Chondrocyte (in vitro differentiated cells): ENCODE data around the gene FCN1. TPM values are rescaled to one million over a fixed set of nuclear protein-coding genes. Genes with fewer than 3 reads are reported as not detected.

Source experiments
- DNase-seq: peaks from one replicate; pipeline ENCODE4 v3.0.0; 2021; ENCODE audit warnings: mixed read lengths, low spot score
- H3K27ac Mint-ChIP-seq: one replicate; pipeline ENCODE4 v1.8.0; 2021; ENCODE audit warnings: mild to moderate bottlenecking, moderate library complexity, mixed read lengths; ENCODE audit not compliant: unreplicated experiment
- H3K27me3 Mint-ChIP-seq: 2 replicates; pipeline ENCODE4 v1.8.0; 2021; ENCODE audit warnings: low read depth, mixed read lengths
- H3K36me3 Mint-ChIP-seq: 2 replicates; pipeline ENCODE4 v1.8.0; 2021; ENCODE audit warnings: low read depth, mixed read lengths
- H3K4me1 Mint-ChIP-seq: 2 replicates; pipeline ENCODE4 v1.8.0; 2021; ENCODE audit warnings: low read depth, mild to moderate bottlenecking, mixed read lengths
- H3K4me3 Mint-ChIP-seq: one replicate; pipeline ENCODE4 v1.8.0; 2021; ENCODE audit warnings: mild to moderate bottlenecking, moderate library complexity, mixed read lengths; ENCODE audit not compliant: unreplicated experiment
- H3K9me3 Mint-ChIP-seq: 2 replicates; pipeline ENCODE4 v1.8.0; 2021; ENCODE audit warnings: low read depth, mixed read lengths
- total RNA-seq: library from RNA; stranded (reverse); gene quantifications from 3 replicates; pipeline ENCODE4 v1.2.1, GENCODE V29; 2021
- TF ChIP-seq, protein P1 (sequence below): fragments of 200-600 bp; sonication (generic); IDR thresholded peaks from 2 replicates; pipeline ENCODE4 v1.5.0; 2021; ENCODE audit warnings: antibody characterized with exemption, mild to moderate bottlenecking, moderate library complexity

Gene FCN1
- total RNA-seq, 1 donor from 2014 or later: not detected

- H3K36me3 Mint-ChIP-seq: peaks cover 3% of the 10 kb centered on the region
- DNase-seq: no peak
- peaks cover 12% of the 10 kb centered on the region for H3K27me3 Mint-ChIP-seq
- no peak overlapping the region for H3K4me3 Mint-ChIP-seq
- H3K4me1 Mint-ChIP-seq: no peaks in the 10 kb centered on the region
- peaks cover 18% of the 10 kb centered on the region for H3K9me3 Mint-ChIP-seq
- no peak overlapping the region for H3K27ac Mint-ChIP-seq
- TF ChIP-seq, protein P1, sequence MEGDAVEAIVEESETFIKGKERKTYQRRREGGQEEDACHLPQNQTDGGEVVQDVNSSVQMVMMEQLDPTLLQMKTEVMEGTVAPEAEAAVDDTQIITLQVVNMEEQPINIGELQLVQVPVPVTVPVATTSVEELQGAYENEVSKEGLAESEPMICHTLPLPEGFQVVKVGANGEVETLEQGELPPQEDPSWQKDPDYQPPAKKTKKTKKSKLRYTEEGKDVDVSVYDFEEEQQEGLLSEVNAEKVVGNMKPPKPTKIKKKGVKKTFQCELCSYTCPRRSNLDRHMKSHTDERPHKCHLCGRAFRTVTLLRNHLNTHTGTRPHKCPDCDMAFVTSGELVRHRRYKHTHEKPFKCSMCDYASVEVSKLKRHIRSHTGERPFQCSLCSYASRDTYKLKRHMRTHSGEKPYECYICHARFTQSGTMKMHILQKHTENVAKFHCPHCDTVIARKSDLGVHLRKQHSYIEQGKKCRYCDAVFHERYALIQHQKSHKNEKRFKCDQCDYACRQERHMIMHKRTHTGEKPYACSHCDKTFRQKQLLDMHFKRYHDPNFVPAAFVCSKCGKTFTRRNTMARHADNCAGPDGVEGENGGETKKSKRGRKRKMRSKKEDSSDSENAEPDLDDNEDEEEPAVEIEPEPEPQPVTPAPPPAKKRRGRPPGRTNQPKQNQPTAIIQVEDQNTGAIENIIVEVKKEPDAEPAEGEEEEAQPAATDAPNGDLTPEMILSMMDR: no peak
Measured at GRCh38 chr9:134922932-134923240, 5.2 kb upstream of the FCN1 start.

GRCh38 chr9:134922066-134922931 lies 4.6 kb upstream of the FCN1 start:
- no peaks in the 10 kb centered on the region for H3K4me1 Mint-ChIP-seq
- peaks cover 3% of the 10 kb centered on the region for H3K36me3 Mint-ChIP-seq
- peaks cover 18% of the 10 kb centered on the region for H3K9me3 Mint-ChIP-seq
- DNase-seq: no peak
- TF ChIP-seq, protein P1: no peak
- H3K27ac Mint-ChIP-seq: no peak overlapping the region
- no peak overlapping the region for H3K4me3 Mint-ChIP-seq
- peaks cover 12% of the 10 kb centered on the region for H3K27me3 Mint-ChIP-seq

DNA sequence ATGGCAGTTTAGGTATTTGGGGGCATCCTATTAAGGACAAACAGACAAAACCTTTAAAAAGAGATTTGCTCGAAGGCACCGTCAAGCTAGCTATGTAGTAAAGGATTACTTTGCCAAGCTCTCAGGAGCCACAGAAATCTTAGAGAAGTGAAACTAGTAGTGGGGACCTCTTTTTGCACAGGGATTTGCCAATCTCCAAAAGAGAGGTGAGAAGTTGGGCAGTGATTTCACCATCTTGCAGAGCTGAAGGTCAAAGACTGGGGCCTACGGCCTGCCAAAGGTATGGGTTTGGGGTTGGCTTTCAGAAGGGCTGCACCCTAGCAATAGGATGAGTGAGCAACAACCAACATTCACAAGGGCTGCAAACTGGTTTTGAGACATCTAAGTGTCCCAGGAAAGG lies 1.6 kb upstream of the FCN1 start:
- no peaks in the 10 kb centered on the region for H3K4me1 Mint-ChIP-seq
- peaks cover 22% of the 10 kb centered on the region for H3K27me3 Mint-ChIP-seq

DNA sequence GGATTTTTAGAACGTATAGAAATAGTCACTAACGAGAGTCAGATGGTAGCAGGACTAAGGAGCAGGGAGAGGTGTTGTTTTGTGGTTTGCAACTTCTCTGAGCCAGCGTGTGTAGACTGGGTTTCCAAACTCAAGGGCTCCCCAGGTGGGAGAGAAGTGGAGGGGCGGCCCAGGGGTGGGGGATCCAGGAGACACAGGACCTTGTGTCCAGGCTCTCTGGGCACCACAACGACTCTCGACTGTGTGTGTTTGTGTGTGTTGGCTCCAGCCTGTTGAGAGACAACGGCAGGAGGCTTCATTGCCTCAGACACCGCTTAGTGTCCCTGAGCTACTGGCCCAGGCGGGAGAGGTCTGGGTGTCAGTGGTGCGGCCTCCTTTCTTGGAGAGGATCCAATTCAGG lies 934 bp upstream of the FCN1 start:
- TF ChIP-seq, protein P1: no peak
- H3K27me3 Mint-ChIP-seq: peaks cover 22% of the 10 kb centered on the region
- no peaks in the 10 kb centered on the region for H3K4me1 Mint-ChIP-seq
- H3K4me3 Mint-ChIP-seq: no peak overlapping the region
- no peak for DNase-seq
- peaks cover 18% of the 10 kb centered on the region for H3K9me3 Mint-ChIP-seq
- H3K27ac Mint-ChIP-seq: no peak overlapping the region
- H3K36me3 Mint-ChIP-seq: peaks cover 3% of the 10 kb centered on the region

More for the DNA sequence above, 1.6 kb upstream of the FCN1 start:
- TF ChIP-seq, protein P1: no peak
- Mint-ChIP-seq H3K27ac (no peak overlapping the region), H3K9me3 (peaks cover 18% of the 10 kb centered on the region), H3K36me3 (peaks cover 3% of the 10 kb centered on the region), H3K4me3 (no peak overlapping the region)
- no peak for DNase-seq

DNA sequence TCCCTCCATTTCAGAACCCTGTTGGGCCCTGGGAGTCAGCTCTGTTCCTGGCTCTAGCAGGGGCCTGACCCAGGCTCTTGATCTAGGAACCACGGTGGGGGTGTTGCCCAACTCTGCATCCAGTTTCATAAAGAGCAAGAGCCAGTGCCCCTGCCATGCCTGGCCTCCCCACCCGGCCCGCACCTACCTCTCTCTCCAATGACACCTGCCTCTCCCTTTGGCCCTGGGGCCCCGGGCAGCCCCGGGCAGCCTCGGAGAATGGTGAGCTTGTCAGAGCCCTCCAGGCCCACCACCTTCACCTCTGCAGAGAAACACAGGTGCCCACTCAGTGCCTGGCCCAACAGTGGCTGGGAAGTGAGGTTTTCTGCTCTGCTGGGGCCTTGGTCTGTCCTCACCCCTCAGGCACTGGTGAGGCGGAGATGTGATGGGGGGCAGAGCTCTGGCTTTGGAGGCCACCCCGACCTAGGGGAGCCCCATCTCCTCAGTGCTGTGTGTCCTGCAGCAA lies 1.5 kb downstream of the FCN1 start:
- H3K4me3 Mint-ChIP-seq: no peak overlapping the region
- TF ChIP-seq, protein P1: no peak
- H3K4me1 Mint-ChIP-seq: no peaks in the 10 kb centered on the region
- no peak overlapping the region for H3K27ac Mint-ChIP-seq
- H3K9me3 Mint-ChIP-seq: peaks cover 18% of the 10 kb centered on the region
- peaks cover 3% of the 10 kb centered on the region for H3K36me3 Mint-ChIP-seq
- peak; percentile 55 for DNase-seq
- H3K27me3 Mint-ChIP-seq: peaks cover 25% of the 10 kb centered on the region
